OCI-LY3 (cell line): ENCODE data around the gene ITGA3.
A peak's percentile ranks its signal among the peaks of the same experiment; 100 is the strongest.

Experiments used
- H2AFZ ChIP-seq: fragments of 200-600, 300-600 bp; shearing (Covaris generic); 2 replicates; pipeline ENCODE4 v1.6.0; 2014; ENCODE audit warnings: antibody characterized with exemption, low read depth, low read length
- H3K27ac ChIP-seq: fragments of 200-600, 300-600 bp; sonication (generic); 2 replicates; pipeline ENCODE4 v1.5.1; 2014; ENCODE audit warnings: mild to moderate bottlenecking, low read length, moderate library complexity, mixed read lengths
- H3K27me3 ChIP-seq: fragments of 200-600, 300-600 bp; sonication (generic); 2 replicates; pipeline ENCODE4 v1.6.1; 2014; ENCODE audit warnings: low read depth, low read length, mixed read lengths
- H3K36me3 ChIP-seq: fragments of 200-600, 300-600 bp; sonication (generic); replicated peaks from 2 replicates; pipeline ENCODE3; 2014; ENCODE audit warnings: low read depth, low read length, mixed read lengths
- H3K4me1 ChIP-seq: fragments of 300-600, 200-600 bp; sonication (generic); 2 replicates; pipeline ENCODE4 v1.6.1; 2014; ENCODE audit warnings: low read length, mixed read lengths
- H3K4me2 ChIP-seq: fragments of 200-600, 300-600 bp; sonication (generic); 2 replicates; pipeline ENCODE4 v1.6.1; 2014; ENCODE audit warnings: low read length, mixed read lengths
- H3K4me3 ChIP-seq: fragments of 300-600, 200-600 bp; sonication (generic); 2 replicates; pipeline ENCODE4 v1.5.1; 2014; ENCODE audit warnings: antibody characterized with exemption, mild to moderate bottlenecking, low read length, moderate library complexity
- H3K79me2 ChIP-seq: fragments of 300-600, 200-600 bp; shearing (Covaris generic); 2 replicates; pipeline ENCODE4 v1.6.1; 2014; ENCODE audit warnings: mild to moderate bottlenecking, low read length, mixed read lengths
- H3K9ac ChIP-seq: fragments of 300-600, 200-600 bp; shearing (Covaris generic); 2 replicates; pipeline ENCODE4 v1.6.0; 2014; ENCODE audit warnings: mild to moderate bottlenecking, low read length, moderate library complexity
- H3K9me3 ChIP-seq: fragments of 200-600, 300-600 bp; shearing (Covaris generic); 2 replicates; pipeline ENCODE4 v1.6.1; 2014; ENCODE audit warnings: low read length, mixed read lengths; ENCODE audit not compliant: insufficient read depth
- H4K20me1 ChIP-seq: fragments of 200-600, 300-600 bp; sonication (generic); 2 replicates; pipeline ENCODE4 v1.6.1; 2016; ENCODE audit warnings: low read length, mixed read lengths; ENCODE audit not compliant: insufficient read depth
- CTCF ChIP-seq: fragments of 200-600, 300-600 bp; sonication (generic); IDR thresholded peaks from 2 replicates; pipeline ENCODE4 v1.5.1; 2014; ENCODE audit warnings: antibody characterized with exemption, low read length, low read depth
- EZH2phosphoT487 ChIP-seq: fragments of 200-600 bp; shearing (Covaris generic); IDR thresholded peaks from 2 replicates; pipeline ENCODE4 v1.6.1; 2018; ENCODE audit warnings: antibody characterized with exemption, mixed run types, low read depth

ITGA3 gene

DNA sequence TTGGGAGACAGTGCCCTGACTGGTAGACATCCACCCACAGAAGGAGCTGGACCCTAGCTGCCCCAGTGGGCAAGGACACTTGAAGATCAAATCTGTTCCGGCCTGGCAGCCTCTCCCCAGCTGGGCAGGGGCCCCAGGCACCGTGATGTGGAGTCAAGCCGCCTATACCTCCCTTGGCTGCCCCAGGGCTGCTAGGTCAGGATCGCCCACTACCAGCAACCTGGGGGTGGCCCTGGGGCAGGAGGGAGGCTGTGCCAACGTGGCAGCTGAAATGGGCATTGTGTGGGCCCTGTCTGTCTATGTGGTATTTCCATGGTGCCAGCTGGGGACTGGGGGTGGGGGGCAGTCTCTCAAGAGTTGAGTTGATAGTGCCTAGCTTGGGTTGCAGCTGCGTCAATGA is 40.2 kb downstream of the ITGA3 start:
- H2AFZ ChIP-seq, result no peak overlapping the region
- TF ChIP-seq CTCF (no peak), EZH2phosphoT487 (no peak)

GRCh38 chr17:50096758-50097157 is 40.8 kb downstream of the ITGA3 start:
- H3K9me3 ChIP-seq, result no peaks in the 10 kb centered on the region
- no peak overlapping the region for H3K9ac ChIP-seq
- H3K4me1 ChIP-seq, result peaks cover 20% of the 10 kb centered on the region
- TF ChIP-seq CTCF, result no peak
- TF ChIP-seq EZH2phosphoT487, result no peak
- peaks cover 8% of the 10 kb centered on the region; the same call in 1 of the 2 replicates for H3K79me2 ChIP-seq
- no peak overlapping the region for H3K4me3 ChIP-seq
- H4K20me1 ChIP-seq, result no peaks in the 10 kb centered on the region
- peak overlapping the region; percentile 98; the same call in 1 of the 2 replicates for H3K4me2 ChIP-seq
- H2AFZ ChIP-seq, result no peak overlapping the region
- H3K27me3 ChIP-seq, result no peaks in the 10 kb centered on the region
- no peaks in the 10 kb centered on the region for H3K36me3 ChIP-seq
- H3K27ac ChIP-seq, result no peak overlapping the region

More for the DNA sequence above, 40.2 kb downstream of the ITGA3 start:
- no peaks in the 10 kb centered on the region for H3K9me3 ChIP-seq
- H3K36me3 ChIP-seq, result no peaks in the 10 kb centered on the region
- H3K79me2 ChIP-seq, result peaks cover 8% of the 10 kb centered on the region; the same call in 1 of the 2 replicates
- peak overlapping the region; percentile 81 for H3K9ac ChIP-seq
- no peaks in the 10 kb centered on the region for H4K20me1 ChIP-seq
- peaks cover 20% of the 10 kb centered on the region for H3K4me1 ChIP-seq
- H3K4me3 ChIP-seq, result peak overlapping the region; percentile 84
- peak overlapping the region; percentile 98 for H3K4me2 ChIP-seq
- H3K27me3 ChIP-seq, result no peaks in the 10 kb centered on the region
- H3K27ac ChIP-seq, result no peak overlapping the region

- H3K4me2 ChIP-seq, result no peak overlapping the region
- TF ChIP-seq CTCF (no peak), EZH2phosphoT487 (no peak)
- H3K36me3 ChIP-seq, result no peaks in the 10 kb centered on the region
- peaks cover 8% of the 10 kb centered on the region; the same call in 1 of the 2 replicates for H3K79me2 ChIP-seq
- H2AFZ ChIP-seq, result no peak overlapping the region
- no peak overlapping the region for H3K4me3 ChIP-seq
- no peaks in the 10 kb centered on the region for H3K27me3 ChIP-seq
- no peaks in the 10 kb centered on the region for H4K20me1 ChIP-seq
- no peaks in the 10 kb centered on the region for H3K9me3 ChIP-seq
- no peak overlapping the region for H3K9ac ChIP-seq
- H3K4me1 ChIP-seq, result peaks cover 20% of the 10 kb centered on the region
- no peak overlapping the region for H3K27ac ChIP-seq
These were observed 41.5 kb downstream of the ITGA3 start for GRCh38 chr17:50097455-50097854.

GRCh38 chr17:50097926-50098325 is 42.0 kb downstream of the ITGA3 start:
- H3K4me2 ChIP-seq, result no peak overlapping the region
- H3K4me1 ChIP-seq, result peaks cover 20% of the 10 kb centered on the region
- no peaks in the 10 kb centered on the region for H3K27me3 ChIP-seq
- no peak overlapping the region for H3K4me3 ChIP-seq
- peaks cover 8% of the 10 kb centered on the region; the same call in 1 of the 2 replicates for H3K79me2 ChIP-seq
- no peaks in the 10 kb centered on the region for H3K9me3 ChIP-seq
- no peaks in the 10 kb centered on the region for H4K20me1 ChIP-seq
- TF ChIP-seq CTCF (no peak), EZH2phosphoT487 (no peak)
- no peak overlapping the region for H3K27ac ChIP-seq
- H2AFZ ChIP-seq, result no peak overlapping the region
- no peaks in the 10 kb centered on the region for H3K36me3 ChIP-seq
- no peak overlapping the region for H3K9ac ChIP-seq
